DND-41 (cell line): ENCODE data around the gene MYCN.
"Not testable (repeated sequence)": the region's sequence is repeated elsewhere in the genome, so short reads cannot be mapped to it uniquely, and the experiment has no call there.

ENCODE experiments used
- ATAC-seq: fragments of 200-7000 bp; cut with Tn5 transposase; 3 replicates; pipeline ENCODE4 v1.9.1; 2021; ENCODE audit warnings: low read depth; ENCODE audit not compliant: insufficient read depth
- DNase-seq: peaks from one replicate; pipeline ENCODE4 v3.0.0-alpha.2; 2020
- H2AFZ ChIP-seq: 2 replicates; pipeline ENCODE4 v1.6.0; 2012; ENCODE audit warnings: low read depth, low read length
- H3K27ac ChIP-seq: 2 replicates; pipeline ENCODE4 v1.5.1; 2012; ENCODE audit warnings: low read length, inconsistent platforms
- H3K27me3 ChIP-seq: fragments of 200-600 bp; sonication (generic); 2 replicates; pipeline ENCODE4 v1.6.0; 2012; ENCODE audit warnings: low read length, mild to moderate bottlenecking, inconsistent platforms; ENCODE audit not compliant: insufficient read depth, poor library complexity
- H3K36me3 ChIP-seq: 2 replicates; pipeline ENCODE4 v1.5.1; 2012; ENCODE audit warnings: low read length, inconsistent platforms; ENCODE audit not compliant: insufficient read depth
- H3K4me1 ChIP-seq: 2 replicates; pipeline ENCODE4 v1.5.1; 2012; ENCODE audit warnings: mild to moderate bottlenecking, low read length; ENCODE audit not compliant: insufficient read depth
- H3K4me2 ChIP-seq: 2 replicates; pipeline ENCODE4 v1.6.0; 2012; ENCODE audit warnings: mild to moderate bottlenecking, moderate library complexity, low read length, inconsistent platforms; ENCODE audit not compliant: insufficient read depth
- H3K4me3 ChIP-seq, 2 experiments: fragments of 200-600 bp in 1 of 2; shearing (Covaris generic) in 1 of 2; 2 replicates each; pipeline ENCODE4 v1.5.1; 2012 to 2016; ENCODE audit warnings: inconsistent platforms in 2 of 2, low read length in 2 of 2, mild to moderate bottlenecking in 2 of 2, low read depth in 1 of 2, moderate library complexity in 1 of 2
- H3K79me2 ChIP-seq: 2 replicates; pipeline ENCODE4 v1.6.0; 2012; ENCODE audit warnings: low read length, inconsistent platforms; ENCODE audit not compliant: insufficient read depth
- H3K9ac ChIP-seq: 2 replicates; pipeline ENCODE4 v1.6.0; 2012; ENCODE audit warnings: low read depth, mild to moderate bottlenecking, inconsistent platforms, low read length, moderate library complexity
- H3K9me3 ChIP-seq: 2 replicates; pipeline ENCODE4 v1.5.1; 2012; ENCODE audit warnings: low read length, moderate library complexity, mild to moderate bottlenecking, inconsistent platforms; ENCODE audit not compliant: insufficient read depth, severe bottlenecking
- H4K20me1 ChIP-seq: 2 replicates; pipeline ENCODE4 v1.6.0; 2012; ENCODE audit warnings: low read length; ENCODE audit not compliant: insufficient read depth
- EZH2 ChIP-seq: IDR thresholded peaks from 3 replicates; pipeline ENCODE4 v1.6.1; 2012; ENCODE audit warnings: borderline replicate concordance, low read depth, mild to moderate bottlenecking, moderate library complexity, low read length, inconsistent platforms; ENCODE audit not compliant: severe bottlenecking
- TF ChIP-seq, protein P1 (sequence below): IDR thresholded peaks from 2 replicates; pipeline ENCODE4 v1.5.1; 2012; ENCODE audit warnings: borderline replicate concordance, low read length, moderate library complexity, mild to moderate bottlenecking; ENCODE audit not compliant: poor library complexity, severe bottlenecking; ENCODE audit errors: extremely low read depth

MYCN gene

DNA sequence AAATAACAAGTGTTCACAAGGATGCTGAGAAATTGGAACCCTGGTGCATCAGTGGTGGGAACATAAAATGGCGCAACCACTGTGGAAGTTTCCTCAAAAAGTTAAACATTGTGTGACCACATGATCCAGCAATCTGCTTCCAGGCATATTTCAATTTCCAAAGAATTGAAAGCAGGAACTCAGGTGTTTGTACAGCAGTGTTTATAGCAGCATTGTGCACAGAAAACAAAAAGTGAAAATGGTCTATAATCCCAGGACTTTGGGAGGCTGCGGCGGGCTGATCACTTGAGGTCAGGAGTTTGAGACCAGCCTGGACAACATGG lies 38.6 kb upstream of the MYCN start:
- H3K9ac ChIP-seq, result no peak overlapping the region
- no peak for TF ChIP-seq EZH2
- TF ChIP-seq, protein P1, sequence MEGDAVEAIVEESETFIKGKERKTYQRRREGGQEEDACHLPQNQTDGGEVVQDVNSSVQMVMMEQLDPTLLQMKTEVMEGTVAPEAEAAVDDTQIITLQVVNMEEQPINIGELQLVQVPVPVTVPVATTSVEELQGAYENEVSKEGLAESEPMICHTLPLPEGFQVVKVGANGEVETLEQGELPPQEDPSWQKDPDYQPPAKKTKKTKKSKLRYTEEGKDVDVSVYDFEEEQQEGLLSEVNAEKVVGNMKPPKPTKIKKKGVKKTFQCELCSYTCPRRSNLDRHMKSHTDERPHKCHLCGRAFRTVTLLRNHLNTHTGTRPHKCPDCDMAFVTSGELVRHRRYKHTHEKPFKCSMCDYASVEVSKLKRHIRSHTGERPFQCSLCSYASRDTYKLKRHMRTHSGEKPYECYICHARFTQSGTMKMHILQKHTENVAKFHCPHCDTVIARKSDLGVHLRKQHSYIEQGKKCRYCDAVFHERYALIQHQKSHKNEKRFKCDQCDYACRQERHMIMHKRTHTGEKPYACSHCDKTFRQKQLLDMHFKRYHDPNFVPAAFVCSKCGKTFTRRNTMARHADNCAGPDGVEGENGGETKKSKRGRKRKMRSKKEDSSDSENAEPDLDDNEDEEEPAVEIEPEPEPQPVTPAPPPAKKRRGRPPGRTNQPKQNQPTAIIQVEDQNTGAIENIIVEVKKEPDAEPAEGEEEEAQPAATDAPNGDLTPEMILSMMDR, result no peak
- no peak overlapping the region for H3K27ac ChIP-seq
- H3K9me3 ChIP-seq, result peaks cover 15% of the 10 kb centered on the region
- H3K79me2 ChIP-seq, result no peaks in the 10 kb centered on the region
- no peaks in the 10 kb centered on the region for H3K27me3 ChIP-seq
- DNase-seq (no peak), ATAC-seq (no peak)
- H2AFZ ChIP-seq, result no peak overlapping the region
- H3K4me2 ChIP-seq, result no peak overlapping the region
- H3K4me1 ChIP-seq, result no peaks in the 10 kb centered on the region
- H3K36me3 ChIP-seq, result no peaks in the 10 kb centered on the region
- H4K20me1 ChIP-seq, result no peaks in the 10 kb centered on the region
- H3K4me3 ChIP-seq, result no peak overlapping the region

DNA sequence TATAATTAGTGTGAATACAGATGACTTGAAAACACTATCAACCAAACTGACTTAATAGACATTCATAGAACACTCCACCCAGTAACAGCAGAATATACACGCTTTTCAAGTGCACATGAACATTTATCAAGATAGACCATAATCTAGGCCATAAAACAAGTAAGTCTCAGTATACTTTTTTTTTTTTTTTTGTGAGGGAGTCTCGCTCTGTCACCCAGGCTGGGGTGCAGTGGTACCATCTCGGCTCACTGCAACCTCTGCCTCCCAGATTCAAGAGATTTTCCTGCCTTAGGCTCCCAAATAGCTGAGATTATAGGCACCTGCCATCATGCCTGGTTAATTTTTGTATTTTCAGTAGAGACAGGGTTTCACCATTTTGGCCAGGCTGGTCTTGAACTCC lies 36.4 kb upstream of the MYCN start:
- not testable (repeated sequence) for DNase-seq, H3K4me1 ChIP-seq, H3K4me2 ChIP-seq, H3K79me2 ChIP-seq, ATAC-seq, H3K27me3 ChIP-seq, H2AFZ ChIP-seq, H3K27ac ChIP-seq, H3K9me3 ChIP-seq, H4K20me1 ChIP-seq, H3K36me3 ChIP-seq, H3K4me3 ChIP-seq, H3K9ac ChIP-seq

DNA sequence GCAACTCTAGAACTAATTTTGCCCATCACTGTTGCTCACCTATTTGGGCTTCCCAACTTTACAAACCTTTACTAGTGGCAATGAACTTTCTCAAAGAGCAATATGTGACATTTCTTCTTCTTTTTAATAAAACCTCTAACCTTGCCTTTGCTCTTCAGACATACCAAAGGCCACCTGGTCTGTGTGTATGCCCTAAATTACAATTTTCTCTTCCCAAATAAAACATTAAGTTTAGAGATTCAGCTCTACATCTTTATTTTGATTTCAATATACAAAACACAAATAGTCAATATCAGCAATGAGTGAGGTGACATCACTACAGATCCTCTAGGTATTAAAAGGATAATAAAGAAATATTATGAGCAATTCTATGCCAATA lies 35.1 kb upstream of the MYCN start:
- Histone ChIP-seq H3K27me3 (no peaks in the 10 kb centered on the region), H3K79me2 (no peaks in the 10 kb centered on the region), H2AFZ (no peak overlapping the region), H3K27ac (no peak overlapping the region), H3K4me3 (no peak overlapping the region), H4K20me1 (no peaks in the 10 kb centered on the region), H3K4me2 (no peak overlapping the region), H3K36me3 (no peaks in the 10 kb centered on the region), H3K9ac (no peak overlapping the region), H3K9me3 (peaks cover 3% of the 10 kb centered on the region), H3K4me1 (no peaks in the 10 kb centered on the region)
- DNase-seq, result no peak
- TF ChIP-seq, protein P1, result no peak
- no peak for TF ChIP-seq EZH2
- ATAC-seq, result no peak

DNA sequence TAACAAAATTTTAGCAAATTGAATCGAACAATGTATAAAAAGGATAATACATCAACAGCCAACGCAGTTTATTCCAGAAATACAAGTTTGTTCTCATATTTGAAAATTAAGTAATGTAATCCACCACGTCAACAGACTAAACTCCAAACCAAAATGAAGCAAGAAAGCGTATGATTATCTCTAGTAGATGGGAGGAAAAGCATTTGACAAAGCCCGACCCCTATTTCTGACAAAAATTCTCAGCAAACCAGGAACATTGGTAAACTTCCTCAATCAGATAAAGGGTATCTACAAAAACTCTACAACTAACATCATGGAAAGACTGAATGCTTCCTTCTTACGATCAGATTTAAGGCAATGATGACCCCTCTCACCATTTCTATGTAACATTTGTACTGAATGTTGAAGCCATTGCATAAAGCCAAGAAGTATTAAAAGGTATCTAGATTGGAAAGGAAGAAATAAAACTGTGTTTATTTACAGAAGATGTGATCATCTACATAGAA lies 34.3 kb upstream of the MYCN start:
- H3K79me2 ChIP-seq, result no peaks in the 10 kb centered on the region
- no peak overlapping the region for H3K27ac ChIP-seq
- H3K36me3 ChIP-seq, result no peaks in the 10 kb centered on the region
- no peak overlapping the region for H2AFZ ChIP-seq
- ATAC-seq (no peak), DNase-seq (no peak)
- no peak overlapping the region for H3K4me3 ChIP-seq
- no peaks in the 10 kb centered on the region for H3K4me1 ChIP-seq
- no peak overlapping the region for H3K4me2 ChIP-seq
- no peak overlapping the region for H3K9ac ChIP-seq
- TF ChIP-seq, protein P1, result no peak
- no peak for TF ChIP-seq EZH2
- H3K9me3 ChIP-seq, result peaks cover 3% of the 10 kb centered on the region
- no peaks in the 10 kb centered on the region for H4K20me1 ChIP-seq
- no peaks in the 10 kb centered on the region for H3K27me3 ChIP-seq
